Activated gamma-delta T cell treated with anti-CD3 and anti-CD28 coated beads, Interleukin-2, amount 50 U/mL, for 16 hours (primary cell): ENCODE data around the gene LPCAT1.
"Not testable (repeated sequence)": the region's sequence is repeated elsewhere in the genome, so short reads cannot be mapped to it uniquely, and the experiment has no call there.

Source experiments
- DNase-seq: peaks from one replicate; pipeline ENCODE4 v3.0.0-alpha.2; 2020; ENCODE audit warnings: low read depth

The LPCAT1 gene

GRCh38 chr5:1522601-1523479 lies 920 bp downstream of the LPCAT1 start:
- no peak for DNase-seq

GRCh38 chr5:1521671-1522600 lies 1.8 kb downstream of the LPCAT1 start:
- DNase-seq: no peak

DNA sequence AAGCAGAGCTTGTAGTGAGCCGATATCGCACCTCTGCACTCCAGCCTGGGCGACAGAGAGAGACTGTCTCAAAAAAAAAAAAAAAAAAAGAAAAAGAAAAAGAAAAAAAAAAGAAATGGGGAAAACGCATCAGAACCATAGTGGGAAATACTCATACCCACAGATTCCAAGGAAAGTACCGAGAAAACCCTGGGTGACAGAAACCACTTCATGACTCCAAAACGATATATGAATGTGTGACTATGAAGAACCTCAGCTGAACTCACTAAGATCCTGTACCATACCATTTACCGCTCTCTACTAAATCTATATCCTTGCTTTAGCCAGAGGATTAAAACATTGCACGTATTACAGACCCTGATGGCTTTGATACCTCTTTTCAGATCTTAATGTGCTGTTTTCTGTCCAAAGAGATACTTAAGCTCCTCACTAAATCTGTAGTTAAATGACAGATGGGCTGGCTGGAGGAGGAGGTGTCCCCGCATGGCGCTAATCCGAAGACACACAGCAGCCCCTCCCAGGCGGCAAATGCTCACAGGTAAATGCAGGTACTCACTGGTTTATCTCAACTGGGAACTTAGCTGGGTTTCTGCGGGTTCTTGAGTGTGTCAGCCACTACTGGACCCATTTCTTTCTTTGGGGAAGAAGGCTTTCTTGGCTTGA lies 2.8 kb downstream of the LPCAT1 start:
- DNase-seq: no peak

DNA sequence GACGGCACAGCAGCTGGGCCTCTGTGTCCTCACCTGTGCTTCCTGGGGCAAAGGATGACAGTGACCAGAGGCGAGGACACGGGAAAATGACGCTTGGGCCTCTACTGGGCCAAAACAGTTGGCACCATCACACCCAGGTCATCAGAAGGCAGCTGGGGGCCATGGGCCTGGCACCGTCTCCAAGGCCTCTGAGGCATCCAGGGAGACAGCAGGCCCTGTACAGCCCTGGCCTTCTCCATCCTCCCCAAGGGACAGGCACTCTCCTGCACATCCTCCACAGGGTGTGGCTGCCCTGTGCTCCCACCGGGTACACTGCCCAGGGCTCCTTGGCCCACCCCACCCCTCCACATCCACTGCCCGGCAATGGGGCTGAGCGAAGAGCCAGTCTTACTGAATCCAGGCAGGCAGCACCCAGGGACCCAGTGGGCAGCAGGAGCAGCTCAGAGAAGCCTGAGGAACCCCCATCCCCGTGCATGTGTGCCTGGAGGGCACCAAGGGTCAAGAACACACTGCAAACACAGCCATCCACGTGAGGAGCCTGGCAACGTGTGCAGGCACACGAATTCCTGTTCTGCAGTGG lies 4.0 kb downstream of the LPCAT1 start:
- no peak for DNase-seq

- no peak for DNase-seq
These were observed 5.9 kb downstream of the LPCAT1 start for GRCh38 chr5:1517838-1518237.

GRCh38 chr5:1516615-1517601 lies 6.9 kb downstream of the LPCAT1 start:
- DNase-seq: no peak

GRCh38 chr5:1515921-1516571 lies 7.7 kb downstream of the LPCAT1 start:
- DNase-seq: no peak

GRCh38 chr5:1515311-1515920 lies 8.3 kb downstream of the LPCAT1 start:
- no peak for DNase-seq

GRCh38 chr5:1514819-1515310 lies 8.9 kb downstream of the LPCAT1 start:
- not testable (repeated sequence) for DNase-seq

- no peak for DNase-seq
These were observed 9.5 kb downstream of the LPCAT1 start for GRCh38 chr5:1514027-1514818.

DNA sequence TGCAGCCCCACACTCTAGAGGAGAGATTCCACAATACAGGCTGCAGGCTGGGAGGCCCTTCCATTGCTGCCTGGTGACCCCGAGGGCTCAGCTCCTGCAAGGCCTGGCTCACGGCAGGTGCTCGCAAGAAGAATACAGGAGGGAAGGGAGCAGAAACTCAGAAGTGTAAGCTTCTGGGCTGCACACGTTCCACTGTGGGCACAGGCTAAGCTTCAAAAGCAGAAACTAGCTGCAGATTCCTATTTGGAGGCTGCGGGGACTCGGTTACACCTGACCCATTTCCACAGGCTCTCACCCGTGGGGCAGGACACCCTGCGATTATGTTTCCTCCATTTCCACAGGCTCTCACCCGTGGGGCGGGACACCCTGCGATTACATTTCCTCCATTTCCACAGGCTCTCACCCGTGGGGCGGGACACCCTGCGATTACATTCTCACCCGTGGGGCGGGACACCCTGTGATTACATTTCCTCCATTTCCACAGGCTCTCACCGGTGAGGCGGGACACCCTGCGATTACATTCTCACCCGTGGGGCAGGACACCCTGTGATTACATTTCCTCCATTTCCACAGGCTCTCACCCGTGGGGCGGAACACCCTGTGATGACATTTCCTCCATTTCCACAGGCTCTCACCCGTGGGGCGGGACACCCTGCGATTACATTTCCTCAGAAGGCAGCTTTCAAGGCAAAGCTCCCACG lies 10.3 kb downstream of the LPCAT1 start:
- DNase-seq: no peak

DNA sequence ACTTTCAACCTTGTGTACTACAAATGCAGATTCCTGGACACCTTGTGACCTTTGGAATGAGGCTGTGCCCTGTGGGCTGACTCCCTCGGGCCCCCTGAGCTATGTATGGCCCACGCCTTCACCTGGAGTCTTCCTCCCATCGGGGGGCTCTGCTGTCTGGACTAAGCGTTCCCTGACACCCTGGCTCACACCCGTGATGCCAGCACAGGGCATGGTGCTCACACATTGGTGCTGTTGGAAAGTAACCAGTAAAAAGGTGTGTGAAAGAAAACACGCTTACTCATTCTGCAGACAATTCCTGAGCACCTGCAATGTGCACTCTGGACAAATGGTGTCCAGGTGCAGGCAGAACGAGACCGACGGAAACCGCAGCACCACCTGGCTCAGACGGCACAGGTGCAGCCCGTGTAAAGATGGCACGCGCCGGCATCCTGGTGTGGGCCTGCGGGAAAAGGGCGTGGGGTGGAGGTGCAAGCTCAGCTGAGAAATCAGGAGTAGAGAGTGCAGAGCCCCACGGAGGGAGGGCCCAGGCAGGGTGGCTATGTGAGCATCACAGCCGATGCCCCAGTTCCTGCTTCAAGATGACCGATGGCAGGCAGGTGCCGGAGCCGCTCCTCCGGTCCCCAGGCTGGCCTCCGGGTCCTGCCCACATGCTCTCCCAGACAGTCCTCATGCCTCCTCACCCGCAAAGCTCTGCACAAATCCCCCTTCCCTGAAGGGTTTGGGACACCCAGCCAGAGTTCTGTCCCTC lies 11.0 kb downstream of the LPCAT1 start:
- DNase-seq: no peak

DNA sequence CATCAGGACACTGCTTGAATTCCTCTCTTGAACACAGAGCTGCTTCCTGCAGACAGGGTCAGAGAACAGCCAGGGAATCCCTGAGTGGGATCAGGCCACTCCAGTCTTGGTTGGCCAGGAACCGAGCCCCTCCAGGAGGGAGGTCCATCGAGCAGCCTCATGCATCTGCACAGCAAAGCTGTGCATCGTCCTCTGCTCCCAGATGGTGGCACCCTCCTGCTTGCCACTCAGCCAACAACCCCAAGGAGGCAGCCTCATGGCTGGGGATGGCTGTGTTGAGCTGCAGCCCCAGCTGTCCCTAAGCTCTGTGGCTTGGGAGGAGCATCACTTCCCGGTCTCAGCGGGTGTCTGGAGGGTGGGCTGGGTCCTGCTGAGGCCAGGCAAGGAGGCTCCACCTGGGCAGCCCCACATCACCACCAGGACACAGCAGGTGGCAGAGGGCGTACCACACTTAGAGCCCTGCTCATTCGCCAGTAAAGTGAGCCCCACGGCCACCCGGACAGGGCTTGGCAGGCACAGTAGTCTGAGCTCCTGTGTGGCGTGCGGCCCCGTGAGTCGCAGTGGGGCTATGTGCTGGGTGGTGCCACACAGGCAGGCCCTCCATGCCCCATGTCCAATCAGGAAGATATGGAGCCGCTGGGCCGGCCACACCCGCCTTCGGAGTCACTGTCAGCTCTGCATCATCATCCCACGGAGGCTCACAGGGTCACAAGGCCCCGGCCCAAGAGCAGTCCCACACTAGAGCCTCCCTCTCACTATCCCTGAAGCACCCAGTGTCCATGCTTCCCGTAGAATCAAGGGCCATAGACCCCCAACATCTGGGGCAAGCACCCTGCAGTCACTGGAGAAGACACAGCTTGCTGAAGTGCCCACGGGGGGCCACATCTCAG lies 11.9 kb downstream of the LPCAT1 start:
- no peak for DNase-seq

- DNase-seq: no peak
These were observed 12.7 kb downstream of the LPCAT1 start for GRCh38 chr5:1511048-1511447.

DNA sequence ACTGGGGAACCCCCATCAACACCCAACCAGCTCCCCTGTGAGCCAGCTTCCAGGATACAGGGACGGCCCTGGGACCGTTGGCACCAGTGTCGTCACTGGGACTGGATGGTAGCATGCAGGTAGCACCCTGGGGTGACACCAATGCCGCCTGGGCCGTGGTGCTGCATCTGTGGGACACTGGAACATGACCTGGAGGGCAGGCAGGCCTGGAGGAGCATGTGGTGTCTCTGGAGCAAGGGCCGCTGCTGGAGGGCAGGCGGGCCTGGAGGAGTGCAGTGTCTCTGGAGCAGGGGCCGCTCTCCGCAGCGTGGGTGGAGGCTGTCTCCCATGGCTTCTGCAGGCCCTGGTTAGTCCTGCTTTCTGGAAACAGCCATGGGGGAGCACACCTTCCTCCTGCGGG lies 13.1 kb downstream of the LPCAT1 start:
- DNase-seq: no peak

GRCh38 chr5:1510151-1510561 lies 13.6 kb downstream of the LPCAT1 start:
- DNase-seq: no peak
